Duodenal mucosa (tissue), 2 donors: ENCODE results near the gene ZNF296.

Experiments used
- H3K27ac ChIP-seq: one replicate; pipeline ENCODE4 v1.7.0; 2013; ENCODE audit warnings: low read depth, low read length
- H3K27me3 ChIP-seq, 2 donors: one replicate each; pipeline ENCODE4 v1.7.0; 2013; ENCODE audit warnings: low read length in 2 of 2, control low read depth in 1 of 2; ENCODE audit not compliant: insufficient read depth in 2 of 2, control insufficient read depth in 1 of 2
- H3K36me3 ChIP-seq, 2 donors: one replicate each; pipeline ENCODE4 v1.7.0; 2013; ENCODE audit warnings: low read length in 2 of 2, control low read depth in 1 of 2; ENCODE audit not compliant: insufficient read depth in 2 of 2, control insufficient read depth in 1 of 2
- H3K4me1 ChIP-seq, 2 donors: one replicate each; pipeline ENCODE4 v1.7.0; 2013; ENCODE audit warnings: low read length in 2 of 2, control low read depth in 1 of 2; ENCODE audit not compliant: insufficient read depth in 2 of 2, control insufficient read depth in 1 of 2
- H3K4me3 ChIP-seq, 2 donors: one replicate each; pipeline ENCODE4 v1.7.0; 2013; ENCODE audit warnings: low read length in 2 of 2, low read depth in 1 of 2
- H3K9ac ChIP-seq, 2 donors: one replicate each; pipeline ENCODE4 v1.7.0; 2013; ENCODE audit warnings: low read length in 2 of 2, low read depth in 1 of 2
- H3K9me3 ChIP-seq, 2 donors: one replicate each; pipeline ENCODE4 v1.7.0; 2013; ENCODE audit warnings: low read length in 2 of 2, control low read depth in 1 of 2; ENCODE audit not compliant: control insufficient read depth in 1 of 2

ZNF296 gene

DNA sequence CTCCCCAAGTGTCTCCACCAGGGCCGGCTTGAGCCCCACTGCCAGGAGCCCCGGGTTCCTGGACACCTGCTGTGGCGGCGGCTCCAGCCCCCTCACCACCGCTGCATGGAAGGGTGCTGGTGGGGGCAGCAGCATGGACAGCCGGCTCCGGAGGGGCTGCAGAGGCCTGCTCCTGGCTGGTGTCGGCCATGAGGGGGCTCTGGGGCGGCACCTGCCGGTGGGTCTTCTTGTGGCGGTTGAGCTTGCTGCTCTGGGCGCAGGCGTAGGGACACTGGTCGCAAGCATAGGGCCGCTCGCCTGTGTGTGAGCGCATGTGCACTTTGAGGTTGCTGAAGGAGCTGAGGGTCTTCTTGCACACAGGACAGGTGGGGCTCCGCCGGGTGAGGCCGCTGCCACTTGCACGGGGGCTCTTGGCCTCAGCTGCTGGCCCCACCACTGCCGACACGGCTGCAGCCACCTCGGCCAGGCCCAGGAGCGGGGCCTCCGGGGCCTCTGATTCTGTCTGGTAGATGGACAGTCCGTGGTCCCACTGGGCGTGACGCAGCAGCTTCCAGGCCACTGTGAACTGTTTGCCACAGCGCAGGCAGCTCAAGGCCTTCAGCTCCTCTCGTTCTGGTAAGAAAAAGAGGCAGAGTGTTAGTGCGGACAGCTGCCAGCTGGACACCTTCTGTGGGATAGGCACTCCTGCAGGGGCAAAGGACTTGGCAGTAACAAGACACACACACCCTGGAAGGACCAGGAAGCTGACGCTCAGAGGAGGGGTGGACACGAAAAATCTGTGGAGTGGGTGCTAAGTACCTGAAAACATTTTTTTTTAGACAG, 4.1 kb downstream of the ZNF296 start:
- H3K4me3 ChIP-seq: no peak overlapping the region
- H3K36me3 ChIP-seq: peaks cover 32 to 47% of the 10 kb centered on the region in 2 donors
- no peak overlapping the region for H3K9ac ChIP-seq
- H3K27me3 ChIP-seq: no peaks in the 10 kb centered on the region
- peaks cover 16 to 17% of the 10 kb centered on the region in 2 donors for H3K4me1 ChIP-seq
- no peak overlapping the region for H3K27ac ChIP-seq
- H3K9me3 ChIP-seq: no peaks in the 10 kb centered on the region

DNA sequence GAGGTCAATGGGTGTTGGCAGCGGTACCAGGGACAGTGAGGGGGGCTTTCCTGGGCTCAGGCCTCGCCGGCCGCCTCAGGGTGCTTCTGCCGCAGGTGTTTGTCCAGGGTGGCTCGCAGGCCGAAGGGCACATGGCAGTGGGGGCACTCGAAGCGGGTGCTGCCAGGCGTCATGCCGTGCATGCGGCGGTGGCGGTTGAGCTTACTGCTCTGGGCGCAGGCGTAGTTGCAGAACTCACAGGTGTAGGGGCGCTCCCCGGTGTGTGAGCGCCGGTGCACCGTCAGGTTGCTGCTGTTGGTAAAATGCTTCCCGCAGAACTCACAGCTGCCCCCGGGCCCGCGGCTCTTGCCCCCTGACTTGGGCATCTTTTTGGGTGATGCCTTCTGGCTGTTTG, 4.7 kb downstream of the ZNF296 start:
- Histone ChIP-seq H3K27ac (no peak overlapping the region), H3K27me3 (no peaks in the 10 kb centered on the region), H3K36me3 (peaks cover 32 to 53% of the 10 kb centered on the region in 2 donors), H3K9ac (no peak overlapping the region), H3K9me3 (no peaks in the 10 kb centered on the region), H3K4me1 (peaks cover 10% of the 10 kb centered on the region in 2 donors), H3K4me3 (no peak overlapping the region)

DNA sequence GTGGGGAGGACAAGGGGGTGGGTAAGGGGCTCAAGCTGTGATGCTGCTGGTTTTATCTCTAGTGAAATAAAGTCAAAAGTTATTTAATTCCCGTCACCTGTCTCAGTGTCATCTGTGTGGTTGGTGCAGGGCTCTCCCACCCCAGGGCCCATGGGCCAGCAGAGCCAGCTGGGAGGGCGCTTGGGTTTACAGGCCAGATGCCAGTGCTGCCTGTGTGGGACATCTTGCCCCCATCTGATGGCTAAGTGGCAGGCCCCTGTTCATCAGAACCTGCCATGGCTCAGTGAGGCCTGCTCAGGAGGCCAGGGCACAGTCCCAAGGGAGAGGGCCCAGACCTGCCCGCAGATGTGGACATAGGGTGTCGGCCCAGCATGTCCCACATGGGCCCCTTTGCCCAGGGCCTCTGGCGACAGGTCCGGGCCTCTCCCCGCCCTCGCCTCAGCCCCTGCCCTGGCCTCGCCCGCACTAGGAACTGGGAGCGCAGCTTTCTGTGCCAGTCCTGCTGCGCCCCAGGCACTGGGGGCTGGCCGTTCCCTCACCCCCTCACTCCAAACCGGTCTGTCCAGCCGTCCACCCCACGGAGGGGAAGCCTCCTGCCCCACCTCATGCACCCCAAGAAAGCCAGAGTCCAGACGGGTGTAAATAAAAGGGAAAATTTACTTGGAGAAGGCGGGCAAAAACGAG, 5.3 kb downstream of the ZNF296 start:
- H3K4me1 ChIP-seq: peaks cover 8% of the 10 kb centered on the region in 2 donors
- H3K4me3 ChIP-seq: no peak overlapping the region
- H3K27me3 ChIP-seq: no peaks in the 10 kb centered on the region
- H3K9me3 ChIP-seq: no peaks in the 10 kb centered on the region
- peaks cover 32 to 54% of the 10 kb centered on the region in 2 donors for H3K36me3 ChIP-seq
- no peak overlapping the region for H3K27ac ChIP-seq
- no peak overlapping the region for H3K9ac ChIP-seq

DNA sequence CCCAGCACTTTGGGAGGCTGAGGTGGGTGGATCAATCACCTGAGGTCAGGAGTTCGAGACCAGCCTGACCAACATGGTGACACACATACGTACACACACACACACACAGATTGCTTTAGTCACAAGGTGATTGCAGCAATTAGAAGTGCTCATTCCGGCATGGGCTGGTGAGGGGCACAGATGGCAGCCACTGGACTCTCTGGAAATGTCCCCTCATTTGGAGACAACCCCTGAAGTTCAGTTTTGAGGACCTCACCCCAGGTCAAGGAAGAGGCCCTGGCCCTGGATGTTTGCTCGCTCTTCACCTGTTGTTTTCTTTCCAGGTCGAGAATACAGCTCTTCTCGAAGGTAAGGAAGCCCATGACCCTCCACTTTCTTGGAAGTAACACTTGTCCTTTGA, 6.1 kb downstream of the ZNF296 start:
- H3K27me3 ChIP-seq: no peaks in the 10 kb centered on the region
- no peak overlapping the region for H3K27ac ChIP-seq
- H3K4me1 ChIP-seq: peaks cover 8% of the 10 kb centered on the region in 2 donors
- no peak overlapping the region for H3K9ac ChIP-seq
- H3K36me3 ChIP-seq: peaks cover 37 to 58% of the 10 kb centered on the region in 2 donors
- no peaks in the 10 kb centered on the region for H3K9me3 ChIP-seq
- no peak overlapping the region for H3K4me3 ChIP-seq

GRCh38 chr19:45069056-45069455, 7.2 kb downstream of the ZNF296 start:
- Histone ChIP-seq H3K27ac (no peak overlapping the region), H3K9ac (no peak overlapping the region), H3K9me3 (no peaks in the 10 kb centered on the region), H3K36me3 (peaks cover 37 to 66% of the 10 kb centered on the region in 2 donors), H3K4me3 (no peak overlapping the region), H3K4me1 (no peaks in the 10 kb centered on the region), H3K27me3 (no peaks in the 10 kb centered on the region)

GRCh38 chr19:45068041-45068440, 8.2 kb downstream of the ZNF296 start:
- Histone ChIP-seq H3K36me3 (peaks cover 37 to 73% of the 10 kb centered on the region in 2 donors), H3K27me3 (no peaks in the 10 kb centered on the region), H3K9me3 (no peaks in the 10 kb centered on the region), H3K9ac (no peak overlapping the region), H3K4me1 (no peaks in the 10 kb centered on the region), H3K4me3 (no peak overlapping the region), H3K27ac (no peak overlapping the region)

GRCh38 chr19:45066921-45067661, 9.2 kb downstream of the ZNF296 start:
- H3K9ac ChIP-seq: no peak overlapping the region

DNA sequence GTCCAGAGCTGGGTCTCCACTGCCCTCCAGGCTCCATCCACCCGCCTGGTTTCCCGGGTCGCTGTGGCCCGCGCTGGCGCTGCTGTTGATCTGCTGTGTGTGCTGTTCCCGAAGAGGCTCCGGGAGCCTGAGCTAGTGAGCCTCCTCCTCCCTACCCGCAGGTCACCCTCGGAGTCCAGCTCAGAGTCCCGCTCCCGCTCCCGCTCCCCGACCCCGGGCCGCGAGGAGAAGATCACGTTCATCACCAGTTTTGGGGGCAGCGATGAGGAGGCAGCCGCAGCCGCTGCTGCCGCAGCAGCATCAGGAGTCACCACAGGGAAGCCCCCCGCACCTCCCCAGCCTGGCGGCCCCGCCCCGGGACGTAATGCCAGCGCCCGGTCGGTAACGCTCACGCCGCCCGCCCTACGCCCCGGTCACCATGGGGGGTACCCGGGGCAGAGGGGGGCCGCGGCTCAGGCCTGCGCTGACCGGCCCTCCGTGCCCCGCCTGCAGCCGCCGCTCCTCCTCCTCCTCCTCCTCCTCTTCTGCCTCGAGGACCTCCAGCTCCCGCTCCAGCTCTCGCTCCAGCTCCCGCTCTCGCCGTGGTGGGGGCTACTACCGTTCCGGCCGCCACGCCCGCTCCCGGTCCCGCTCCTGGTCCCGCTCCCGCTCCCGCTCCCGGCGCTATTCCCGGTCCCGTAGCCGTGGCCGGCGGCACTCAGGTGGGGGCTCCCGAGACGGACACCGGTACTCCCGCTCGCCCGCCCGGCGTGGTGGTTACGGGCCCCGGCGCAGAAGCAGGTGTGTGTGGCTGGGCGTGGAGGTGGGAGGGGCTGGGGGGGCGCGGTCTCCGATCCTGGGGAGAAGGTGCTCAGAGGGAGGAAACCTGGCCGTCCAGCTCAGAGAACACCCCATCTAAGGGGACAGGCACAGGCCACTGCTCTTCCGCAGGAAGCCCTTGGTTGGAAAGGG, 12.2 kb downstream of the ZNF296 start:
- H3K9ac ChIP-seq: no peak overlapping the region
- peaks cover 38 to 75% of the 10 kb centered on the region in 2 donors for H3K36me3 ChIP-seq
- H3K27ac ChIP-seq: no peak overlapping the region
- no peaks in the 10 kb centered on the region for H3K9me3 ChIP-seq
- no peaks in the 10 kb centered on the region for H3K4me1 ChIP-seq
- no peak overlapping the region for H3K4me3 ChIP-seq
- no peaks in the 10 kb centered on the region for H3K27me3 ChIP-seq

More at GRCh38 chr19:45066921-45067661, 9.2 kb downstream of the ZNF296 start:
- no peaks in the 10 kb centered on the region for H3K27me3 ChIP-seq
- H3K4me3 ChIP-seq: no peak overlapping the region
- H3K27ac ChIP-seq: no peak overlapping the region
- H3K9me3 ChIP-seq: no peaks in the 10 kb centered on the region
- no peaks in the 10 kb centered on the region for H3K4me1 ChIP-seq
- H3K36me3 ChIP-seq: peaks cover 33 to 73% of the 10 kb centered on the region in 2 donors

DNA sequence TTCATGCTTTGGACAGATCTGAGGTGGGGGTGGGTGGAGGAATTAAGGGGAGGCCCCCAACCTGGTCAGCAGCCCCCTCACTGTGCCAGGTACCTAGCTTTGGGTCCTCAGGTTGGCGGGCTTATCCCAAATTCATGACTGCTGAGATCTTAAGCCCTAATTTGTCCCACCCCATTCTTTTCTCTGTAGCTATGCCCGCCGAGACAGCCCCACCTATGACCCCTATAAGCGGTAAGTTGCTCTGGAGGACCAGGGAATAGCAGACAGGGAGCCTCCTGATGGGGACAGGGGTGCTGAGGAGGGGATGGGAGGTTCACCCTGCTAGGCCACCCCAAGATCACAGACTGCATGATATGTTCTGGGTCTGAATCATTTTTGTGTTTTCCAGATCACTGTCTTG, 14.3 kb downstream of the ZNF296 start:
- Histone ChIP-seq H3K27me3 (no peaks in the 10 kb centered on the region), H3K4me1 (no peaks in the 10 kb centered on the region), H3K9me3 (no peaks in the 10 kb centered on the region), H3K4me3 (no peak overlapping the region), H3K27ac (no peak overlapping the region), H3K9ac (no peak overlapping the region), H3K36me3 (peaks cover 42 to 80% of the 10 kb centered on the region in 2 donors)
